HTR-8/SVneo (cell line): ENCODE results near the gene FAM167B.
A peak's percentile ranks its signal among the peaks of the same experiment; 100 is the strongest.

Experiments
- DNase-seq: peaks from one replicate; pipeline ENCODE4 v3.0.0; 2011; ENCODE audit warnings: low spot score, mixed read lengths; ENCODE audit not compliant: insufficient read length
- FAIRE-seq: peaks from 2 replicates; lab custom pipeline; 2011; peaks lifted over from hg19 to GRCh38; lab: Jason Lieb, UNC

FAM167B gene

DNA sequence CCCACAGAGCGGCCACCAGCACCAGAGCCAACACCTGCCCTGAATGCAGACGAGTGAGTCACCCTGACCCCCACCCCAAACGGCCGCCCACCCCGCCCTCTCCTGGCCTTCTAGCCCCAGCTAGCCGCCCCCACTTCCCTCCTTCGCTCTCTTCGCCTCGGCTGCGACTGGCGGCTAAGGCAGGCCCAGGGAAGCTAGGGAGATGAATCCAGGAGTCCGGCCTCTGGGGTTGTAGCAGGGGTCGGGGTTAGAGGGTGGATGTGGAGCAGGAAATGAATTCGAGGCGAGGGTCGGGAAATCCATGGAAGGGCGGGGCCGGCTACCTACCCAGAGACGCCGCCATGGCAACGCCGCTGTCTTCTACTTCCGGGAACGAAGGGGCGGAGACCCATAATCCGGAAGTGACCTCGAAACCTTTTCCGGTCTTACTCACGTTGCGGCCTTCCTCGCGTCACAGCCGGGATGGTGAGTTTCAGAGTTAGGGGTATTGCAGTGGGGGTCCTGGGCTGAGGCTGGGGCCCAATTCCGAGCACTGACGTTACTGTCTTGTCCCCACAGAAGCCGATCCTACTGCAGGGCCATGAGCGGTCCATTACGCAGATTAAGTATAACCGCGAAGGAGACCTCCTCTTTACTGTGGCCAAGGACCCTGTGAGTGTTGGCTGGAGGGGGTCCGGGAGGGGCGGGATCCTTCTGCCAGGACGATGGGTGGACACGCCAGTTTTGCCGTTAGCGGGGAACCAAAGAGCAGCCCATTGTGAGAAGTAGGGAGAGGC lies 24.9 kb upstream of the FAM167B start, which contains the start of the genes EIF3I and TMEM234:
Gene EIF3I (plus strand): TSS at position 428 of the 776 bp plus-strand sequence. CDS start 35 bp downstream, at position 463.
Gene TMEM234 (minus strand): TSS at position 374 of the 776 bp plus-strand sequence. CDS start 31 bp downstream, at position 343.
- FAIRE-seq (peak; percentile 36), DNase-seq (peak; percentile 88)

DNA sequence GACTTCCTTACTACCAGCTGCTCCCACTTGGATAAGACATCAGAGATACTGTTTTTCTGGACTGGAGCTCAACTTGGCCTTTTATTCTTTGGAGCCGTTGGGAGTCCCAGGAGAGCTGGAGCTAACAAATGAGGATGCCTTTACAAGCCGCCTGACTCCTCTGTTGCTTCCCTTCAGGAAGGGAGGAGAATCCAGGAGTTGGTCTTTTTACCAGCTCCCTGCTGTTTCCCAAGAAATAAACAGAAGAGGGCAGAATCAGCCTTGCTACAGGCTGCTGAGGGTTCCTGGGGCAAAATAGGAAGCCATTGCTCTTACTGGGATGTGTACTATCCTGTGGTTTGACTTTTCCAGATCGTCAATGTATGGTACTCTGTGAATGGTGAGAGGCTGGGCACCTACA lies 23.3 kb upstream of the FAM167B start:
- FAIRE-seq (no peak), DNase-seq (no peak)

DNA sequence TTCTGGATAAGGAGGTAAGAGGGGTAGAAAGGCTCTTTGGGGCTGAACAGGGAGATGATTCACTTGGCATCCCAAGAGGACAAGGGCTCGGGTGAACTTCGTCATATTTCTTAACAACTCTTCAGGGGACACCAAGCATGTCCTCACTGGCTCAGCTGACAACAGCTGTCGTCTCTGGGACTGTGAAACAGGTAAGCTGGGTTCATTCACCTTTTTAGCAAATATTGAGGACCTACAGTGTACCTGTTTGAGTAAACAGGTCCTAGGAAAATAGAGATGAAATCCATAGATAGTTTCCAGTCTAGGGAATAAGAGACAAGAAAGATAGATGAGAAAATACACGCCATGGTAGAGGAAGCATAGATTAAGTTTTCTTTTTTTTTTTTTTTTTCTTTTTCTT lies 22.7 kb upstream of the FAM167B start:
- no peak for DNase-seq
- no peak for FAIRE-seq

DNA sequence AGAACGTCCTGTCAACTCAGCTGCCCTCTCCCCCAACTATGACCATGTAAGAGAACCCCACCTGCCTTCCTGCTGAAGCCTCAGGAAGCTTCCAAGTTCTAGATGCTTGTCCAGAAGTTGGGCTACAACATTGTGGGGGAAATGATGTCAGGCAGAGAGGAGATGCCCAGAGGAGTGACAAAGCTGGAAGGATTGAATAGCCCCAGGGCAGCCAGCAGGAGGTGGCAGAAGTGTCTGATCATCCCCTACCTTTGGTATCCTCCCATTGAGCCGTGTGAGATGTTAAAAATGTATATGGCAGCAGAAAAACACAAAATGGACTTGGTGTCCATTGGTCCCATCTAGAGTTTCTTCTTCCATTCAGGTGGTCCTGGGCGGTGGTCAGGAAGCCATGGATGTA lies 18.3 kb upstream of the FAM167B start:
- FAIRE-seq = no peak
- DNase-seq = no peak

DNA sequence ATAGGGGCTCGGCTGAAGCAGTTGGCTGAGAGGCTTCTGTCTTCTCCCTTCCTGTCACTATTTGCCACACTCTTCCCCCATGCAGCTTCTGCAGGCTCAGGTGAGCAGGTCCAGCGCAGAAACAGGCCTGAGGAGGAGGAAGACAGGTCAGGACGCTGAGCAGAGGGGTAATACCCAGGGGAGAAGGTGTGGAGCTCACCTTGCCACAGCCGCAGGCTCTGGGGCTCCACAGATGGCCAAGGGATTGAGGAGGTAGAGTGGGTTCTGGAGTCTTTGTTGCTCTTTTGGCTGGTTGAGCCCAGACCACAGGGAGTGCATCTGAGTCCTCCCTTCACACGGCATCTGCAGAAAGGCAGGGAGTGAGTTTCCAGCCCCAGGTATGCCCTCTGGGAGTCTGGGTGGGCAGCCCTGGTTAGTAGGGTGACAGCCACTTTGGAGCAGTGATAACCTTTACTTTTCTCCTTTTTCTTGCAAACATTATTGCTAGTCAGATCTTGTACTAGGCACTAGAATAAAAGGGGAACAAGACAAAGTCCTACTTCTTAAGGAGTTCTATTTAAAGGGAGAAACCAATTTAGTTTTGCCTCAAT lies 15.1 kb upstream of the FAM167B start:
- no peak for DNase-seq
- FAIRE-seq = no peak

DNA sequence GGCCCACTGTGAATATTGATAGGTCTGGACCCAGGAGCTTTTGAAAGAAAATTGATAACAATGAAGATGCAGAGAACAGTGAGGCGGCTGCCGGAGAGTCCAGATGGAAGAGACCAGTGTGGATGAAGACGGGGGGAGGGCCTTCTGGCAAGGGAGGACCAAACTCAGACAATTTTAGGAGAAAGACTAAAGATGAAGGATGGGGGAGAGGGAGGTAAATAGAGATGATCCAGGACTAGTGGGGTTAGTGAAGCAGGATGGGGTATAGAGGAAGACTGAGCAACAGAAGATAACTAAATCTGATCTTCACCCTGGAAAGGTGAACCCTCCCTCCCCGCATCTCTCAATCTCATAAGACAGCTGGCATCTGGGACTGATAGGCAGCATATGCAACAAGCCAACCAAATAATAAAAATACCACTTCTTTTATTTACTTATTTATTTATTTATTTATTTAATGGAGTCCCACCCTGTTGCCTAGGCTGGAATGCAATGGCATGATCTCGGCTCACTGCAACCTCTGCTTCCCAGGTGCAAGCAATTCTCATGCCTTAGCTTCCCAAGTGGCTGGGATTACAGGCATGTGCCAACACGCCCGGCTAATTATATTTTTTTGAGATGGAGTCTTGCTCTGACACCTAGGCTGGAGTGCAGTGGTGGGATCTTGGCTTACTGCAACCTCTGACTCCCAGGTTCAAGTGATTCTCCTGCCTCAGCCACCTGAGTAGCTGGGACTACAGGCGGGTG lies 14.3 kb upstream of the FAM167B start:
- DNase-seq = no peak
- FAIRE-seq = no peak

DNA sequence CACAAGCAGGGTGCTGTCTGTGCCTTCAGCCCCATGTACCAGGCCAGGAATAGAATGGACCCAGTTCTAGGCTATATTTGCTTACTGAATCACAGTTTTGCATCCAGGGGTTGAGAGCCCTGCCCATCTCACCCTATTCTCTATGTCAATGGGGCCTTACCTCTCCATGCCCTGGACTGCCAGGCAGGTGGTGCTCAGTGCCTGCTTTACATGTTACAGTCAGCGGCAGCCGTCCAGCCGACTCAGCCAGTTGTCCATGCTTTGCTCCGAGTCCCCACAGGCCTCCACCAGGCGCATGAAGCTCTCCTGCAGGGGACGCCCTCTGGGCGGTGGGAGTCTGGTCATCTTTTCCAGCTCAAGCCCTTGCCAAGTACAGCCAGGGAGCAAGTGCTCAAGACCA lies 12.2 kb upstream of the FAM167B start:
- FAIRE-seq = no peak

DNA sequence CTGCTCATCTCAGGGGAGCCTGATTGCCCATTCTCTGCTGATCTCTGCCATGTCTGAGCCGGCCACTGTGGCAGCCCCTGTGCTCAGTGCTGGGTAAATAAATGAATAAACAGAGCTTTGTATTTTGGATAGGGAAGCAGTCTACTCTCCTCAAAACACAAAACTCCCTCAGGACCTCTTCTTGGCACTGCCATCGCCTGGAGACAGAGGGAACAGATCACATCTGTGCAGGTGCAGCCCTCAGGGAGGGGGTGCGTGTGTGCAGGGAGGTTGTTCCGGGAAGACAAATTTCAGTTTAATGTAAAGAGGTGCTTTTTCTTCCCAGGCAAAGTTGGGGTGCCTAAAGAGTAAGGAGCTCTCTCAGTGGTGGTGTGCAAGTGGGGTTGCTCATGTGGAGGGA lies 7.7 kb upstream of the FAM167B start:
- DNase-seq (no peak), FAIRE-seq (no peak)

More for the DNA sequence above, 12.2 kb upstream of the FAM167B start:
- no peak for DNase-seq

DNA sequence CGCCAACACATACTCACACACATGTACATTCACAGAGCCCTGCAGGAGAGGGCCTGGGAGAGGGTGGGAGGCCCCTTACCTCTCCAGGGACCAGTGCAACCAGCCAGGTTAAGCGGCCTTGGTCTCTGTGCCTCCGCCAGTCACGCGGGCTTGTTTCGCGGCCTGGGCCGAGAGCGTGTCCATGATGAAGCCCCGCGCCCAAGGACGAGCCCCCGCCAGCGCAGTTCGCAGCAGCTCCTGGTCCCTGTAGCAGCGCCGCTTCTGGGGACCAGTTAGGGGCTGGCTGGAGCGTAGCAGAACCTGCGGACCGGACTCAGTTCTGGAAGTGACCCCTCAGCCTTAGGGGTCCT lies 7.3 kb upstream of the FAM167B start:
- FAIRE-seq = no peak
- no peak for DNase-seq

DNA sequence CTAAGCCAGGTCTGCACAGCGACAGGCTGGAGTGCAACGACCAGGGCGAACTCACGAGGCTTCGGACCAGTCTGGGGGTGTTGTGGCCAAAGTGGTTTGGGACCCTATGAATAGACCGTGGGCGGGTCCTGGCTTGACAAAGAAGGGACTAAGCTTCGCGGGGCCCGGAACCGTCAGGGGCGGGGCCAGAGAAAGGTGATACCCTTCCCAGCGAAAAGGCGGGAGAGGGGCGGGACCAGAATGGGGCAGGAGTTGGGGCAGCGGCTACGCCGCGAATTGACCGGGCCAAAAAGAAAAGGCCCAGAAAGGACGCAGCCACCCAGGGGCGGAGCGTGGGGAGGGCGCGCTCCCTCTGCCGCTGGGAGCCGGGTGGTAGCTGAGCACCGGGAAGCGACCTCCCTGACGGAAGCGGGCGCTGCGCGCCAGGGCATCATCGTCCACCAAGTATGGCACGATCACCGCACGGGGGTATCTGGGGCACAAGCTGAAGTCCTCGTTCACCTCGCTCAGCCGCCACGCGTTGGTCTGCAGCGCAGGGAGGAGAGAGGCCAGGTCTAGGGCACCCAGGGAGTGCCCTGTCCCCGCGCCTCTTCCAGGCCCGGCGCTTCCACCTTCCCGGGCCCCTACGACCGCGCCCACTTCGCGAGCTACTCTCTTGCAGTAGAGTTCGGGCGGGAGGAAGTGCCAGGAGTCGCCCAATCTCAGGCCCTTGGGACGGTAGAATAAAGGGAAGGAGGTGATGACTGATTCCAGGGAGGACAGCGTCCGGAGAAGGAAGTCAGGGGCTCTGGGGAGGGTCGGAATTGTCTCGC lies 6.7 kb upstream of the FAM167B start:
- FAIRE-seq = no peak
- DNase-seq = no peak

DNA sequence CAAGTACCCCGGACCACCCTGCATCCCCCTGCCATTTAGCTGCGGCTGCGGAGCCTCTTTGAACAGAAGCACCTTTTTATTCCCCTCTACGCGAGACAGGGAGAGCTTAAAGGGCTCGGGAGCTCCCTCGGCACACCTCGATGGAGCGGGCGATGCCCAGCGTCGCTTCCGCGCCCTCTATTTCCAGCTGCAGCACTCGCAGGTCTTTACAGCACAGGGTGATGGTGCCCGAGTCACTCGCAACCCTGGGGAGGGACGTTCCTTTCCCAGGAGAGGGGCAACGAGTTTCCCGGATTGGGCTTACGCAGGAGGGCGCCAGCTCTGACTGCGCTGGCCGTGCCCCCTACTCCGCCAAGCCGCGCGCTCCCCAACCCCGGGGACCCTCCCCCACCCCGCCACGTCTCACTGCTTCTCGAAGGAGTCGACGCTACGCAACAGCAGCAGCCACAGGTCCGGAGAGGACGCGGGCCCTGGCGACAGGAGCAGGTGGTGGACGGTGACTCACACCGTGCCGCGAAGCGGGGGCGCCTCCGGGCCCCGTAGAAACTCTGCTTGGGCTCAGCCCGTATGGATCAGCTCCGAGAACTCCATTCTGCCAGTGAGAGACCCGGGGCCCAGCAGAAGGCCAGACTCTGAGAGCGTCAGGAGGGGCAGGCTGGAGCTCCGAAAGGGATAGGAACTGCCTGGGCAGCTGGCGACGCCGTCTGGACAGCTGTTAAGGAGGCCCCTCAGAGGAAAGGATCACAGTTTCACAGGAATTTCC lies 5.8 kb upstream of the FAM167B start:
- FAIRE-seq = no peak
- DNase-seq = no peak

DNA sequence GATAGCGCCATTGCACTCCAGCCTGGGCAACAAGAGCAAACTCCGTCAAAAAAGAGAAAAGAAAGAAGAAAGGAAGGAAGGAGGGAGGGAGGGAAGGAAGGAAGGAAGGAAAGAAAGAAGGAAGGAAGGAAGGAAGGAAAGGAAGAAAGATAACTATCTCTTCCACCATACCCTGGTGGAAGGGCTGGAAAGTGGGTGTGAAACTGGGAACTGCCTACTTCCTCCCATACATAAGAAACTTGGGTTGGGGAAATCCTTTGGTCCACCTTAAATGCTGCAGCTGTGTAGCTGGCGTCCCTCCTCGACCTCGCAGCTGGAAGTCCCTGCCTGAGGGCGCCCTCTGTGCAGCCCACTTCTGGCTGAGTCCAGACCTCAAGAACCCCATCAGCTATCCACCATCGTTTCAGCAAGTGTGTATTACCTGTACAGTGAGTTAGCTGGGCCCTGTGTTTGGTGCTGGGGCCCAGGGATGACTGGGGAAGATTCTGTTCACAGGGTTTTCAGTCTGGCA lies 4.6 kb upstream of the FAM167B start:
- FAIRE-seq (no peak), DNase-seq (no peak)

DNA sequence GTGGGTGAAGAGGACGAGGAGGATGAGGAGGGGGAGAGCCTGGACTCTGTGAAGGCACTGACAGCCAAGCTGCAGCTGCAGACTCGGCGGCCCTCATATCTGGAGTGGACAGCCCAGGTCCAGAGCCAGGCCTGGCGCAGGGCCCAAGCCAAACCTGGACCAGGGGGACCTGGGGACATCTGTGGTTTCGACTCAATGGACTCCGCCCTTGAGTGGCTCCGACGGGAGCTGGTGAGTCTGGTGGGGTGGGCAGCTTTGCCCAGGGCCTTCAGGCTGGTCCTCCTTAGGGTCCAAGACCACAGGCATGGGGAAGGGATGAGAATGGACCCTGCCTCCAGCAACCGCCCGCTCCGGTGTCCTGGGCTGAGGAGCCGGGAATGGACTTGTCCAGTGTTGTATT lies 430 bp downstream of the FAM167B start:
- no peak for DNase-seq
- no peak for FAIRE-seq

DNA sequence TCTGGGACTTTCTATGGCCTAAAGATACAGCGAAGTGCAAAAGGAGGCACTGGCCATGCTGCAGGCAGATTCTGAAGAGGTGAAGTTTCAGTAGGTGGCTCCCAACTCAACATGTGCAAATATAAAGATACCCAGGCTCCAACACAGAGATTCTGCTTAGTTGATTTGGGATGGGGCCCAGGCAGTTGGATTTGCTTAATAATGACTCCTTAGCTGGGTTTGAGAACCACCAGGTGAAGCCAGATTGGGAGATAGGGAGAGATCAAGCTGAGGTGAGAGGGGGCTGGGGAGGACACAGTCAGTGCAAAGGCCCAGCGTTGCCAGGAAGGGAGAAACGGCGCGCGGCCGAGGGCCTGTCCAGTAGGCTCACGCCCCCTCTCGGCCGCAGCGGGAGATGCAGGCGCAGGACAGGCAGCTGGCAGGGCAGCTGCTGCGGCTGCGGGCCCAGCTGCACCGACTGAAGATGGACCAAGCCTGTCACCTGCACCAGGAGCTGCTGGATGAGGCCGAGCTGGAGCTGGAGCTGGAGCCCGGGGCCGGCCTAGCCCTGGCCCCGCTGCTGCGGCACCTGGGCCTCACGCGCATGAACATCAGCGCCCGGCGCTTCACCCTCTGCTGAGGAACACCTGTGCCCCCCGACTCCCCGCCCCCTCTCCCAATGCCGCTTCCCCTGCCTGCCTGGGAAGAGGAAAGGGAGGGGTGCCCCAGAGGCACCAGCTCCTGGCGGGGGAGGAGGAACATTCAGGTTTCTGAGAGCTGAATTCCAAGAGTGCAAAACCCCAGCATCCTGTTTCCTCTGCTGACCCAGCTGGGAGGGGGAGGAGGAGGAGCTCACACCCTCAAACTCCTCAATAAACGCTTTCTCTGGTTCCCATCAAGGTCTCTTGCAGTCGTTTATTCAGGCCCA lies 1.2 kb downstream of the FAM167B start:
- FAIRE-seq (no peak), DNase-seq (peak; percentile 59)

DNA sequence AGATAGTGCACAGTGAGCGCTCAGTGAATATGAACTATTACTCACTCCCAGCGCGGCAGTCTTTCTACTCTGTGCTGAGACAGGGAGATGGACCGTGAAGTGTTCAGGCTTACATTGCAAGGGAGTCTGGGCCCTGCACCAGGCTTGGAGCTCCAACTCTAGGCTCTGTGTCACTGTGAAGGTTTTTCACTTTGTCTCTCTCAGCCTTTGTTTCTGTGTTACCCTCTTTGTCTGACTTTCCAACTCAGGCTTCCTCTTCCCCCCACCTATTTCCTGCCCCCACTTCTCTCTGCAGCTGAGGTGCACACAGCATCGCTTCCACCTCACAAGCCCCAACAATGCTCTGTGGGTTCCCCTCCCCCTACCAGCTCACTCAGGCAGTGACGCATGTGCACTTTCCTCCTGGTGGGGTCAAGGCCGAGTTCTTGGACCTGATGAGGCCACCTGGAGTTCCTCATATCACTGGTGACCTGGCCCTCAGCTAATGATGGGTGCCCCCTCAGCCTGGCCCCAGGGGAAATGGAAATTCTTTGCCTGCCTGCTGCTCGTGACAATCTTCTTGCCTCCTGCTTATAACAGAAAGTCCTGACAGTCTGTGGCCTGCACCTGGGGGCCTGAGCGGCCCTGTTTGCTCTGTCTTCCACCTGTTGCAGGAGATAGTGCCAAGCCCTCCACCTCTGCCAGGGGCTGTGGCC lies 3.0 kb downstream of the FAM167B start:
- FAIRE-seq = no peak
- DNase-seq = peak; percentile 42

DNA sequence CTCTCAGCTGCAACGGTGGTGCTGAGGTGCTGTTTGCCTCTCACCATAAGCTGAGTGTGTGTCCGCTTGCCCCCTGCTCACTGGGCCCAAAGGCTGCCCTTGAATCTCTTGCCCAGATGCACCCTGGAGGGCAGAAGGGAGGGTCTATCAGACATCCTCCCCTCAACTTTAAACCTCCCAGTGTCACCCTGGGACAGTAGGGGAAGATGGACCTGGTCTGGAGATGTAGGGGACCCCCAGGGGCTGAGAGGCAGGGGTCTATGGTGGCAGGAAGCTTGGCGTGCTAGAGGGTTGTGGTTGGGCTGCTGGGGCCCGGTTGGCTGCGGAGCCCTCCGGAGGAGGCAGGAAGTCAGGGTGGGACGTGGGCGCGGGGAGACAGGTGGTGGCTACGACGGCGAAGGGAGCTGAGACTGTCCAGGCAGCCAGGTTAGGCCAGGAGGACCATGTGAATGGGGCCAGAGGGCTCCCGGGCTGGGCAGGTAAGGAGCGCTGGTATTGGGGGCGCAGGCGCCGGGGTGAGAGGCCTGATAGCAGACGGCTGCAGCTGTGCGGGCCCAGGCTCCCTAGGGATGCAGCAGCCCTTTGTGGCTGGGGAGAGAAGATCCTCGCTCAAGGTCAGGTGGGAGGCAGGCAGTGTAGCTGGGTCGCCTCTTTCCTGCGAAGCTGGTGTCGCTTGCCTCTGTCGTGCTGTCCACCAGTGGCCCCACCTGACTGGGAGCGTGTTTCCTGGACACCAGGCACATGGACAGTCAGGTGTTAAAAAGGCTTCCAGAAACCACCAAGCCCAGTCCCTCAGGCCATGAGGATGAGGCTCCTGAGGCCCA lies 4.1 kb downstream of the FAM167B start, which contains the start of gene LCK:
Gene LCK (plus strand): TSS at position 373 of the 824 bp plus-strand sequence. CDS start 23,065 bp downstream, outside the sequence.
- DNase-seq (no peak), FAIRE-seq (no peak)
